Body of pancreas (tissue), 4 donors: ENCODE measurements around the gene ARHGAP4. TPM values are rescaled to one million over a fixed set of nuclear protein-coding genes. Genes with fewer than 3 reads are reported as not detected.
A peak's percentile ranks its signal among the peaks of the same experiment; 100 is the strongest.

ENCODE experiments used
- ATAC-seq: fragments of 150-250 bp; one replicate; pipeline ENCODE4 v1.9.1; 2016
- DNase-seq, 4 donors: peaks; one replicate each; pipeline ENCODE4 v3.0.0-alpha.2; 2019
- H3K27ac ChIP-seq, 4 donors: fragments of 200-600 bp; sonication (generic); 1 replicate in 3 of 4; 2 replicates in 1 of 4; pipeline versions ENCODE4 v1.5.1 to v1.6.1; 2016 to 2019; ENCODE audit warnings: mild to moderate bottlenecking in 1 of 4, mixed read lengths in 1 of 4, moderate library complexity in 1 of 4
- H3K27me3 ChIP-seq, 2 donors: fragments of 200-600 bp; sonication (generic); one replicate each; pipeline ENCODE4 v1.6.0; 2016; ENCODE audit warnings: mild to moderate bottlenecking in 1 of 2
- H3K36me3 ChIP-seq, 2 donors: fragments of 200-600 bp; sonication (generic); replicated peaks in 1 of 2; 2 replicates each; pipeline ENCODE4 v1.5.1; 2016; ENCODE audit warnings: low read depth in 2 of 2; ENCODE audit not compliant: insufficient read depth in 1 of 2
- H3K4me1 ChIP-seq: fragments of 200-600 bp; sonication (generic); one replicate; pipeline ENCODE4 v1.6.0; 2016
- H3K4me3 ChIP-seq, 2 donors: fragments of 200-600 bp; sonication (generic); 1 replicate in 1 of 2; 2 replicates in 1 of 2; pipeline ENCODE4 v1.5.1; 2016 to 2019
- H3K9me3 ChIP-seq, 3 donors: fragments of 200-600 bp; sonication (generic); 1 replicate in 2 of 3; 2 replicates in 1 of 3; pipeline ENCODE4 v1.5.1; 2016
- CTCF ChIP-seq, 7 experiments: fragments of 450-650 bp in 4 of 7; fragments of 200-600 bp in 3 of 7; sonication (generic) in 3 of 7; IDR thresholded peaks; one replicate each; pipeline ENCODE4 v1.5.1; 2016 to 2019; ENCODE audit warnings: antibody characterized with exemption in 7 of 7
- POLR2A ChIP-seq, 3 donors: fragments of 450-650 bp; IDR thresholded peaks; one replicate each; pipeline ENCODE4 v1.6.1; 2016; ENCODE audit warnings: antibody characterized with exemption in 3 of 3, mild to moderate bottlenecking in 2 of 3
- WGBS, 2 donors: methylation state at CpG; one replicate each; pipeline ENCODE4 v1.1.5; 2017; 5-methylcytosine and 5-hydroxymethylcytosine counted together
- intact Hi-C: fragments of 100-400 bp; cut with DNase I; formaldehyde crosslinking; loops from one replicate; pipeline ENCODE4 v1.15.1; 2023
- total RNA-seq, 2 donors: library from RNA; depleted of rRNA; stranded (reverse); fragments of >200 nt; gene quantifications; one replicate each; pipeline ENCODE4 v1.1.0, GENCODE V29; 2016

Gene ARHGAP4
- total RNA-seq, 2 donors from 2014 or later, result 8.6 to 16.6 TPM

DNA sequence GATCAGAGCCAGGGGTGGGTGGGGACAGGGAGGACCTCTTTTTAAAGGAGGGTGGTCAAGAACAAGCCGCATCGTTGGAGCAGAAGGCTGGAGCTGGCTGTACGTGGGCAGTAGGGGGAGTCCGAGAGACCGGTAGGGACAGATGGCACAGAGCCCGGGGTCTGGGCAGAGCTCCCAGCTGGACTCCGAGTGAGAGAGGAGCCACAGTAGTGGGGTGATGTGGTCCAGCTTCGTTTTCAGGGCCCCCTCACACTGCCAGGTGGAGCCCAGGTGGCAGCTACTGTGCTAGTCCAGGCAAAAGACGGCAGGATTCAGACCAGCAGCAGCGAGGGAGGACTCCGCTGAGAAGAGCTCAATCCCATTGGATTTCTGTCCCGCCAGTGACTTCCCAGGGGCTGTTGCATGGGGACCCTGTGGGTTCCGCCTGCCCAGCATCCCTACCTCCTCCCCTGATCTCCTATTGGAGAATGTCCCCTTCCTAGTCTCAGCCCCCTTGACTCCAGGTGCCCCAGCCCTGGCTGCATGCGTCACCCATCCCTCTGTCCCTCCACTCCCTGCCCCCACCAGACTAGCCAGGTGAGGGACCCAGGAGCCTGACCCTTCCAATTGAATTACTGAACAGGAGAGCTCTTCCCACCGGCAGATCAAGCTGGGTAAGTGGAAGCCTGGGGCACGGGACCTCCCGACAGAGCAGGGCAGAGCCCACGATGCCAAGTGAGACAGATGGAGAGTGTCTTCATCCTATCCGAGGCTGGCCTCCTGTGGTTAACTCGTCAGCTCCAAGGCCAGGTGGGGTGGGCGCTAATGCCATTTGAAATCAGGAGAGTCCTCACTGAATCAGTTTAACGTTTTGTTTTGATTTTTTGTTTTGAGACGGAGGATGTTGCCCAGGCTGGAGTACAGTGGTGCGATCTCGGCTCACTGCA lies 2.9 kb downstream of the ARHGAP4 start:
- Histone ChIP-seq H3K4me3 (no peak overlapping the region), H3K36me3 (no peaks in the 10 kb centered on the region), H3K9me3 (no peaks in the 10 kb centered on the region), H3K4me1 (peaks cover 20% of the 10 kb centered on the region), H3K27me3 (no peaks in the 10 kb centered on the region), H3K27ac (no peak overlapping the region)
- peak; percentile 77 for ATAC-seq
- peak; percentile 81 to 95 (median 88) for DNase-seq
- WGBS, 2 donors, result 29 to 31% methylated on average over 12 to 19 of the region's 25 CpGs
- TF ChIP-seq POLR2A (IDR thresholded peaks at IDR 0.05) (no peak), CTCF (IDR thresholded peaks at IDR 0.05) (peak; percentile 27 to 61 (median 53))
- intact Hi-C loops, result no loop called here

DNA sequence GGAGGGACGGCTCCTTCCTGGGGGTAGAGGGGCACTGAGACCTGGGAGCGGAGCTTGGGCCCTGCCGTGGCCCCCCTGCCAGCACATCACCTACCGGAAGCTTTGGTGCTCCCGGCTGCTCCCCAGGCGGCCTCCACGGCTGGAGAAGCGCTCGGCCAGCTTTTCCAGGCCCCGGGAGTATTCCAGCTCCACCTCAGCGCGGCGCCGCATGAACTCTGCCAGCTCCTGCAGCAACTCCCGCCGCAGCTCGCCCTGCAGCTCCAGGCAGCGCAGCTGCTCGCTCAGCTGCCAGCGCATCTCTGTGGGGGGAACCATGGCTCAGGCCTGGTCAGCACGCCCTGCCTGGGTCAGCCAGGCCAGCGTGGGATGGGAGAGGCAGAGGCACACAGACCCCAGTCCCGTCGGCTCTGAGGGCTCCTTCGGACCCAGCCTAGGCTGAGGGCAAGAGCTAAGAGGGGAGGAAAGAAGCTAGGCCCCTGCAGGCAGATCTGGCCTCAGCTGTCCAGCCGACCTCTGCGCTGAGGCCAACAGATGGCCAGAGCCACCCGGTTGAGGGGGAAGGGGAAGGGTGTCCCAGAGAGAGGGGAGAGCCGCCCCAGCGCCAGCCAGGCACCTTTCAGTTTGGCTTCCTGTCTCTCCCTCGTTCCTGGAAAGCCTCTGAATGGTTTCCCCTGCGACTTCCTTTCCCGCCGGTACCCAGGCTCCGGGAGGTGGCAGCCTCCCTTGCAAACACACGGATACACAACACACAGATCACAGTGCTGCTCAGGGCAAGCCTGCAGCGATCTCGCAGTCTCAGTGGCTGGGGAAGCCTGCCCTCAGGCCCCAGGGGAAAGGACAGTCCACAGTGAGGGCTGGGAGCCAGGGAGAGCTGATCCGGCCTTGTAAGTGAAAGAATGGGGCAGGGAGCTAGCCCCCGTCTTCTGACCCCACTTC lies 4.3 kb downstream of the ARHGAP4 start:
- Histone ChIP-seq H3K4me3 (no peak overlapping the region), H3K36me3 (no peaks in the 10 kb centered on the region), H3K4me1 (peaks cover 11% of the 10 kb centered on the region), H3K27ac (no peak overlapping the region), H3K9me3 (no peaks in the 10 kb centered on the region), H3K27me3 (no peaks in the 10 kb centered on the region)
- 57 to 80% methylated on average over 1 to 19 of the region's 40 CpGs for WGBS, 2 donors
- intact Hi-C loops, result no loop called here
- TF ChIP-seq CTCF (IDR thresholded peaks at IDR 0.05), result no peak
- no peak for DNase-seq
- ATAC-seq, result no peak

- no peak for ATAC-seq
Observed at GRCh38 chrX:153921070-153921469, 5.0 kb downstream of the ARHGAP4 start.

DNA sequence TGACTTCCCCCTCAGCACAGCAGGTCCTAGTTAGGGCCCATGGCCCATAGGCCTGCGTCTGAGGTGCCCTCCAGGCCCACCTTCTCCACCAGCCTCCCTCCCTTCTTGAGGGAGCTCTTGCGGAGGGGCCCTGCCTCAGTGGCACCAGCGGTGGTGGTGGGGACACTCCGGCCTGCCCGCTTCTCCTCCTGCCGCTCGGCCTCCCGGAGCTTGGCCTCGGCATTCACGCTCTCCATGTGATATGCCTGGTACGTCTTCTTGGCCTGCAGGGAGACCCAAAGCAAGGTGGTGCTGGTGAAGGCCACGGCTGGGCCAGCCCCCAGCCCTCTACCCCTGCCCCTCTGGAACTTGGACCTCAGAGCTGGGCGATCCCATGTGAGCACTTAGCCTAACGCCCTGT lies 5.5 kb downstream of the ARHGAP4 start:
- no peak overlapping the region for H3K4me3 ChIP-seq
- ATAC-seq (no peak), DNase-seq (peak in 1 of 4 donors; percentile 7)
- TF ChIP-seq POLR2A (IDR thresholded peaks at IDR 0.05) (no peak), CTCF (IDR thresholded peaks at IDR 0.05) (no peak)
- no peaks in the 10 kb centered on the region for H3K36me3 ChIP-seq
- intact Hi-C loops, result no loop called here
- H3K4me1 ChIP-seq, result peaks cover 6% of the 10 kb centered on the region
- no peaks in the 10 kb centered on the region for H3K27me3 ChIP-seq
- H3K27ac ChIP-seq, result no peak overlapping the region
- 63 to 72% methylated on average over 1 to 8 of the region's 14 CpGs for WGBS, 2 donors
- H3K9me3 ChIP-seq, result no peaks in the 10 kb centered on the region

More at GRCh38 chrX:153921070-153921469, 5.0 kb downstream of the ARHGAP4 start:
- no peak for DNase-seq
- WGBS, 2 donors, result 61 to 67% methylated on average over 3 to 15 of the region's 16 CpGs
- no peak for TF ChIP-seq POLR2A (IDR thresholded peaks at IDR 0.05)
- TF ChIP-seq CTCF (IDR thresholded peaks at IDR 0.05), result no peak
- H3K27me3 ChIP-seq, result no peaks in the 10 kb centered on the region
- intact Hi-C loops, result no loop called here
- H3K36me3 ChIP-seq, result no peaks in the 10 kb centered on the region
- no peaks in the 10 kb centered on the region for H3K9me3 ChIP-seq
- H3K4me3 ChIP-seq, result no peak overlapping the region
- H3K27ac ChIP-seq, result no peak overlapping the region
- peaks cover 6% of the 10 kb centered on the region for H3K4me1 ChIP-seq
